Glomerular visceral epithelial cell (primary cell): ENCODE measurements around the gene CRISP1.
"Not testable (repeated sequence)": the region's sequence is repeated elsewhere in the genome, so short reads cannot be mapped to it uniquely, and the experiment has no call there.

ENCODE experiments used
- DNase-seq: peaks from one replicate; pipeline ENCODE4 v3.0.0-alpha.2; 2016; ENCODE audit errors: extremely low spot score

CRISP1 gene

DNA sequence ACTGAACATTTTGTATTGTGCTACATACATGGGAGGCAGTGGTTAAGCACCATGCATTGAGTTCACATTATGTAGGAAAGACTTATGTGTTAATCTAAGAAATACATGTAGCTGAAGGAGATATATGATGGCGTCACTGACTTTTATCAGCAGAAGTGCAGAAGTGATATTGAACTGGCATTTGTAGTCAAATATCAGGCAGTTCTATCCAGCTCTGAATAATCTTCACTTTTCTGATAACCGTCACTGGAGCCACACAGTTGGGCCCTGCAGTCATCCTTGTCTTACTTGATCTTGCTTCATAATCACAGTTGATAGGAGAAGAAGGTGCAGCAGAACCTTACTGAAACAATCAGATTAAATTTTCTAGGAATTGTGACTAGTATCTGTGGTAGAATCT is 26.4 kb downstream of the CRISP1 start:
- no peak for DNase-seq

DNA sequence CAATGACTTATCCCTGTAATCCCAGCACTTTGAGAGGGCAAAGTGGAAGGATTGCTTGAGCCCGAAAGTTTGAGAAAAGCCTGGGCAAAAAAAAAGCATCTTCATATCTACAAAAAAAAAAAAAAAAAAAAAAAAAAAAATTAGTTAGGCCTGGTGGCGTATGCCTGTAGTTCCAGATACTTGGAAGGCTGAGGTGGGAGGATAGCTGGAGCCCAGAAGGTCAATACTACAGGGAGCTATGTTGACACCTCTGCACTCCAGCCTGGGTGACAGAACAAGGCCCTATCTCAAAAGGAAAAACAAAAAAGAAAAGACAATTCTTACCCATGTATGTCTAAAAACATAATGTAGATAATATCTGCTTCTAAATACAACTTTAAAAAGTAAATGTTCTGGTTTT is 27.2 kb downstream of the CRISP1 start:
- no peak for DNase-seq

DNA sequence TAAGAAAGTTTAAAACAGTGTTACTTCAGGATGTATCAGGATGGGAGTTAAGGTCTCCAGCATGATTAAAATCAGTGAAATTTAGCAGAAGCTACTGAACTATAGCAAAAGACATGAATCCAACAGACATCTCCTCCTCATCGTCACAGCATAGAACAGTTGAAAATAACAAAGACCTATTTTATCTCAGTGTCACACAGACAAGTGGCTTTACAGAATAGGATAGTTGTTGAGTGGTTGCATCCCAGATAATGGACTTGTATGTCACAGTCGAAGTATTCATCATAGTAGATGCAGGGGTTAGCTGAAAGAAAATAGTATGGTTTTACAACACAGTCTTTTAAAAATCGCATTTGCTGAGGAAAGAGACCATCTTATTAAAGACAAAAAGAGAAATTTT is 31.2 kb downstream of the CRISP1 start:
- no peak for DNase-seq

DNA sequence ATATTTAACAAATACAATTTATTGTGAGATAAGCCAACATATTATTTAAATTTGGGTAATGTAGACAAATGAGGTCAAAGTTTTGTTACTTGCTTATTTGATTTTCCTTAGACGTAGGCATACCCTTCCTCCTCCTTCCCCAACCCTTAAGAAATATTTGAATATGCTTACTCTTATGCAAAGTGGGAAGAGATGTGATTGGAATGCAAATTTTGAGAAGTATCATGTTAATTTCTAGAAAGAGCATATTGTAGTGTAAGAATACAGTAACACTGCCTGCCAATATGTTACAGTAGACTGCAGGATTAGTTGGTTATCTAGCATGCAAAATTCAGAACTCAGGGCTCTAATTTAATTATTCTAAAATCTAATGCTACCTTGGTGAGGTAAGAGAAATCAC is 32.9 kb downstream of the CRISP1 start:
- DNase-seq: no peak

DNA sequence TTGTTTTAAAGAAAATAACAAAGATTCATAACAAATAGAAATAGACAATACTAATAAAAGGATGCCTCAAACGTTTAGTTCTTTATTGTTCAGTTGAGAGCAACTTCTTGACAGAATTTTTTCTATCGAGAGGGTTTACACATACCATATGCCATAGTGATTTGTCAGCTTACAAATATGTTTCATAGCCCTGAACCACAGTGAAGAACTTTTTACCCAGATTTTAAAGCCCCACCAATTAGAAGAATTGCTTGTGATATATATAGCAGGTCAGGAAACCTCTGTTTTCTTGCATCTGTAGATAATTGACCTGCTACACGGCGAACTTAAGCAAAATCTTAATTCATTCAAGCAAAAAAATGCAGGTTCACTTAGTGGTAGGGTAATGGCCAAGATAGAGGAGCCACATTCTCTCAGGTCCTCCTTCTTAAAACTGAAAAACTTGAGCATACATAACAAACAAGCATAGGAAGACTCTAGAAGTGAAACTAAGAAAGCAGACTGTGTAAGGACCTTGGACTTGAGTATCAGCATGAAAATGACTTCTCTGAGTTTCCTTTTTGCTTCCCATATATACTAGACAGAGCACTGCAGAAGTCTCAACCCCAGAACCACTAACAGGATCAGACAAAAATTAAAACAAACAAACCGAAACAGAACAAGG is 39.5 kb downstream of the CRISP1 start:
- DNase-seq: no peak

DNA sequence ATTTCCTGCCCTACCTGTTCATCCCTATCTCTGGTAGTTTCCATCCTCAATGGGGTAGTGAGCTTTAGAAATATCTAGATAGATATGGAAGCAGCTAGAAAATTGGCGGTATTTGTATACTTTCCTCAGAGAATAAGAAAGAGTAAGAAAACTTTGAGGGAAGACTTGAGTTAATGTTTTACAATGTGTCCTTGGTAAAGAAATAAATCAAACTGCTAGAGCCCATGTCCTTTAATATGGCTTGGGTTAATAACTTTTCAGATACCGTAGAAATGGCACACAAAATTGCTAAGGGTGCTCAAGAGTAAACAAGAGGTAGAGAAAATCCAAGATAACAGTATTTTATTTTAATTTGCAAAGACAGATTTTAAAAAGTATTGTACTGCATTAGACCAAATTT is 51.2 kb downstream of the CRISP1 start:
- no peak for DNase-seq

DNA sequence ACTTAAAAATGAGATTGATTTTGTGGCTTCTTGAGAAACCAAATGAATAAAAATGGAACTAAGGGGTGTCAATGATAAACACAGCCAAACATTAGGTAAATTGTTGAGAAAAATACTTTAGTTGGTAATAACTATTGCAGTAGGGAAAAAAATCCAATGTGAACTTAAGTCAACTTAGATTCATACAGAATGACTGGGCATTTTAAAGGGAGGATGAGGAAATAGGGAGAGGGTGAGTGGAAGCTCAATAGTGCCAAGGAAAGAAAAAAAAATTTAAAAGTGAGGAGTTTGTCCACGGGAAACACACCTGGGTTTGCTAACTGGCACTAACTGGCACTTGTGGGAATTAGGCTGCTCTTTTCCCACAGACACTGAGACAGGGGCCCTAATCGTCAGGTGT is 53.1 kb downstream of the CRISP1 start:
- DNase-seq: no peak

DNA sequence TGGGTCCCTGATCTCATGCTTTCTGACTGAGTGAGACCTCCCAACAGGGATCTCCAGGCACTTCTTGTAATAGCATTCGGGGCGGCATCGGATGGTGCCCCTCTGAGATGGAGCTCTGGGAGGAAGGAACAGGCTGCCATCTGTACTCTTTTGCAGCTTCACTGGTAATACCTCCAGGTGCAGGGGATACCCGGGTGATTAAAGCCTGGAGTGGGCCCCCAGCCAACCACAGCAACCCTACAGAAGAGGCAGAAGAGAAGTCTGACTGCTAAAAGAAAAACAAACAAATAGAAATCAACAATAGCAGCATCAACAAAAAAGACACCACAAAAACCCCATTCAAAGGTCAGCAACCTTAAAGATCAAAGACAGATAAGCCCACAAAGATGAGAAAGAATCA is 60.2 kb downstream of the CRISP1 start:
- DNase-seq: no peak

DNA sequence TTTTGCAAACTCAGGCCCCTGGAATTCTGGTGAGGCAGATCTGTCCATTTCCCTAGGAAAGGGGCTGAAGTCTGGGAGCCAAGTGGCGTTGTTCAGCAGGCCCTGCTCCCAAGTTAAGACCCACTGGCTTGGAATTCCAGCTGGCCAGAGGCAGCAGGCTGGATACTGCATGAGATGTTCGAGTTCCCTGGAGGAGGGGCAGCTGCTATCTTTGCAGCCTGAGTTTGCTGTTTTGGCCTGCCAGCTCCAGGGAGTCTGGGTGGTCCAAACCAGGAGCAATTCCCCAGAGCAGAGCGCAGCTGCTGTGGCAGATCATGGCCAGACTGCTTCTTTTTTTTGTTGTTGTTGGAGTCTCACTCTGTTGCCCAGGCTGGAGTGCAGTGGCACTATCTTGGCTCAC is 61.1 kb downstream of the CRISP1 start:
- no peak for DNase-seq

DNA sequence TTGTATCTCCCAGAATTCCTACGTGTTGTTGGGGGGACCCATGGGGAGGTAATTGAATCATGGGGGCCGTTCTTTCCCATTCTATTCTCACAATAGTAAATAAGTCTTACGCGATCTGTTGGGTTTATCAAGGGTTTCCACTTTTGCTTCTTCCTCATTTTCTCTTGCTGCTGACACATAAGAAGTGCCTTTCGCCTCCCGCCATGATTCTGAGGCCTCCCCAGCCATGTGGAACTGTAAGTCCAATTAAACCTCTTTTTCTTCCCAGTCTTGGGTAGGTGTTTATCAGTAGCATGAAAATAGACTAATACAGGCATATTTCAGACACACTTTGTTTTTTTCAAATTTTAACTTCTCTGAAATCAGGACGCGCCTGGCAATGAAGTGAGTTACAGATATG is 64.8 kb downstream of the CRISP1 start:
- no peak for DNase-seq

DNA sequence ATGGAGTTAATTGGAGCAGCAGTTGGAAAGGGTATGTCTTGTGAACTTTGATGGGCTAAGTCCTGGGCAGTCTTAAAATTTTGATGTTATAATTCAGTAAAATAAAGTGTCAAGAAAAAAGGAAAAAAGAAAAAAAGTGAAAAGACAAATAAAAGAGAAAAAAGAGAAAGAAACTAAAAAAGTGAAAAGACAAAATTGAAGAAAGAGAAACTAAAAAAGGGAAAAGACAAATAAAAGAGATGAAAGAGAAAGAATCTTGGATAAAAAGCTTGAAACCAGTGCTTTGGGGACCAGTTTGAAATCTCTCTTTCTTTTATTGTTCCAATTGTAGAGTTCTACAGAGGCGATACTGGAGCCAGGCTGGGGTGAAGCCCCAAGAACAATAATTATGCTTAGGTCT is 67.2 kb downstream of the CRISP1 start:
- DNase-seq: no peak

DNA sequence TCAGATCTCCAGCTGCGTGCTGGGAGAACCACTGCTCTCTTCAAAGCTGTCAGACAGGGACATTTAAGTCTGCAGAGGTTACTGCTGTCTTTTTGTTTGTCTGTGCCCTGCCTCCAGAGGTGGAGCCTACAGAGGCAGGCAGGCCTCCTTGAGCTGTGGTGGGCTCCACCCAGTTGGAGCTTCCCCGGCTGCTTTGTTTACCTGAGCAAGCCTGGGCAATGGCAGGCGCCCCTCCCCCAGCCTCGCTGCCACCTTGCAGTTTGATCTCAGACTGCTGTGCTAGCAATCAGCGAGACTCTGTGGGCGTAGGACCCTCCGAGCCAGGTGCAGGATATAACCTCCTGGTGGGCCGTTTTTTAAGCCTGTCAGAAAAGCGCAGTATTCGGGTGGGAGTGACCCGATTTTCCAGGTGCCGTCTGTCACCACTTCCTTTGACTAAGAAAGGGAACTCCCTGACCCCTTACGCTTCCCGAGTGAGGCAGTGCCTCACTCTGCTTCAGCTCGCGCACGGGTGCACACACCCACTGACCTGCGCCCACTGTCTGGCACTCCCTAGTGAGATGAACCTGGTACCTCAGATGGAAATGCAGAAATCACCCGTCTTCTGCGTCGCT is 69.4 kb downstream of the CRISP1 start:
- DNase-seq: not testable (repeated sequence)

DNA sequence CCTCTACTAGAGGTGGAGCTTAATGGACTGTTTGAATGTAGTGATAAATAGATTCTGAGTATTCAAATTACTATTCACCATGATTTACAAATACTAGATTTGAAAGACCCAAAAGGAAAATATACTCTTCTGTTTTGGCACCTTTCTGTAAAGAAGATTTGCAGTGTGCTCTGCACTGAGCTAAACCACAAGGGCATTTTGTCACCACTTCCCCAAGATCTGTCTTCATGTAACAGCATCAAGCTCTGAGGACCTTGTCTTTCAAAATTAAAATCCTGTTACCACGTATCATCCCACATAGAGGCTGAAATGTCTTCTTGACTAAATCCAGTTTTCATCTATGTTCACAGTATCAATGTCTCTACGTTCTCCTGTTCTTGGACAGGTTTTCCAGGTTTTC is 76.0 kb downstream of the CRISP1 start:
- DNase-seq: no peak

DNA sequence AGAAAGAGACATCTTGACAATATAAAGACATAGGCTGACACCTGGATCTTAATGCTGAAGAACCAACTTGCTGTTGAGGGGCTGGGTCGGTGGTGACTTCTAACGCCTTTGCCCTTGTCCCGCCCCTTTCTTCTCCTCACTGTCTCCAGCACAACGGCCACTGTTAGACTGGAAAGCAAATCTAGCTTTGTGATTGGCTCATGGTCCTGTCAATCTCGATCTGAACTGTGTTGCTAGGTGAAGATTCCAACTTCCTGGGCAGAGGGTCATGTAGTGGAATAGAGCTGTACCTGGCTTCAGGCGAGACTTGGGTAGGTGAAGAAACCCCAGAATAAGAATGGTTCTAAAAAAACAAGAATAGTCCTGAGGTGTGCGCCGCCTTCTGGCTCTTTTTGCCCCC is 79.2 kb downstream of the CRISP1 start, which contains the start of gene PGK2:
Gene PGK2, minus strand, starts transcription at position 110 of the 400 bp plus-strand sequence. Its CDS starts 98 bp downstream, at position 12.
- DNase-seq: no peak

DNA sequence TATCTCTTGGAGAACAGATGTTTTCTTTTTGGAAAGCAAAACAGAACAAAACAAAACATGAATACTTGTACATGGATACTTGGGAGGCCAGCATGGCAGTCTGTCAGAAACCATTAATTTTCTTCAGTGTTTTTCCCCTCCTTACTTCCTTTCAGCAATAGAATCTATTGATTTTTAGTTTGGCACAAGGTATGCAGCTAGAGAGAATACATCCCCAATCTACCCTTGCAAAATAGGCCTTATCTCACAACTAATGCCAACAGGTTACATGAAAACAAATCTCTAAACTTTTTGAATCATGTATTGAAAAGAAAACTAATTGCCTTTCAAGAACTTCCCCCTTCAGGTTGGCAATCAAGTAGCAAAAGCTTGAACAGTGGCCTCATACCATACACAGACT is 82.1 kb downstream of the CRISP1 start:
- DNase-seq: no peak
